Esophagus muscularis mucosa (tissue), 3 donors: ENCODE measurements around the gene NCOA1.

Source experiments
- CTCF ChIP-seq, 3 experiments: fragments of 200-600 bp in 2 of 3; fragments of 450-650 bp in 1 of 3; sonication (generic) in 2 of 3; IDR thresholded peaks; one replicate each; pipeline ENCODE4 v1.5.1; 2017 to 2019; ENCODE audit warnings: antibody characterized with exemption in 3 of 3, mild to moderate bottlenecking in 2 of 3, moderate library complexity in 1 of 3
- POLR2A ChIP-seq: fragments of 450-650 bp; IDR thresholded peaks from one replicate; pipeline ENCODE4 v1.6.1; 2017; ENCODE audit warnings: antibody characterized with exemption, moderate library complexity, mild to moderate bottlenecking, low read depth

DNA sequence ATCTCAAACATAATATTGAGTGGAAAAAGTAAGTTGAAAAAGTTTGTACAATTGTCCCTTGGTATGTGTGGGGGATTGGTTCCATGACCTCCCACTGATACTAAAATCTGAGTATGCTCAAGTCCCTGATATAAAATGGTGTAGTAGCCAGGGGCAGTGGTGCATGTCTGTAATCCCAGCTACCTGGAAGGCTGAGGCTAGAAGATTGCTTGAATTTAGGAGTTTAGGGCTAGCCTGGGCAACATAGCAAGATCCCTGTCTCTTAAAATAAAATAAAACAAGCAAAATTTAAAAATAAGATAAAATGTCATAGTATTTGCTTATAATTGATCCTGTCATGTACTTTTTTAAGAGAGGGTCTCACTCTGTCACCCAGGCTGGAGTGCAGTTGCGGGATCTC is 180.2 kb downstream of the NCOA1 start:
- no peak for TF ChIP-seq CTCF (IDR thresholded peaks at IDR 0.05)
- no peak for TF ChIP-seq POLR2A
